ENCODE results near the gene TMEM178A.

DNA sequence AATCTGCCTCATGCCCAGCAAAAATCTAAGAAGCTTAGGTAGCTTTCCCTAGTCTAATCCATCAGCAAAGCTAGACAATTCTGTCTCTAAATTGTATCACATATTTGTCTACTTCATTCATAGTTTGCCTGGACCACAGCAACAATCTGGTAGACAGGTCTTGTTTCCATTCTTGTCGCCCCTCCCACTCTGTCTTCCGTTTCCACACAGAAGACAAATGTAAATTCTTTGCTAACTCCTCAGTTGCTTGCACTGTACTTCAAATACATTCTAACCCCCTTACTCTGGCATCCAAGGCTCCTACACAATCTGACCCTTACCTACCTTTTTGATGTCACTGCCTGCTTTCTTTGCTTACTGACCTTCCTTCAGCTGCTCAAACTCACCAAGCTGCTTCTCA lies 73.2 kb downstream of the TMEM178A start:
- no peak for TF ChIP-seq POLR2A (IDR thresholded peaks at IDR 0.05)
- TF ChIP-seq, protein P1, sequence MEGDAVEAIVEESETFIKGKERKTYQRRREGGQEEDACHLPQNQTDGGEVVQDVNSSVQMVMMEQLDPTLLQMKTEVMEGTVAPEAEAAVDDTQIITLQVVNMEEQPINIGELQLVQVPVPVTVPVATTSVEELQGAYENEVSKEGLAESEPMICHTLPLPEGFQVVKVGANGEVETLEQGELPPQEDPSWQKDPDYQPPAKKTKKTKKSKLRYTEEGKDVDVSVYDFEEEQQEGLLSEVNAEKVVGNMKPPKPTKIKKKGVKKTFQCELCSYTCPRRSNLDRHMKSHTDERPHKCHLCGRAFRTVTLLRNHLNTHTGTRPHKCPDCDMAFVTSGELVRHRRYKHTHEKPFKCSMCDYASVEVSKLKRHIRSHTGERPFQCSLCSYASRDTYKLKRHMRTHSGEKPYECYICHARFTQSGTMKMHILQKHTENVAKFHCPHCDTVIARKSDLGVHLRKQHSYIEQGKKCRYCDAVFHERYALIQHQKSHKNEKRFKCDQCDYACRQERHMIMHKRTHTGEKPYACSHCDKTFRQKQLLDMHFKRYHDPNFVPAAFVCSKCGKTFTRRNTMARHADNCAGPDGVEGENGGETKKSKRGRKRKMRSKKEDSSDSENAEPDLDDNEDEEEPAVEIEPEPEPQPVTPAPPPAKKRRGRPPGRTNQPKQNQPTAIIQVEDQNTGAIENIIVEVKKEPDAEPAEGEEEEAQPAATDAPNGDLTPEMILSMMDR (IDR thresholded peaks at IDR 0.05): no peak
